ENCODE results near the gene PURA.

DNA sequence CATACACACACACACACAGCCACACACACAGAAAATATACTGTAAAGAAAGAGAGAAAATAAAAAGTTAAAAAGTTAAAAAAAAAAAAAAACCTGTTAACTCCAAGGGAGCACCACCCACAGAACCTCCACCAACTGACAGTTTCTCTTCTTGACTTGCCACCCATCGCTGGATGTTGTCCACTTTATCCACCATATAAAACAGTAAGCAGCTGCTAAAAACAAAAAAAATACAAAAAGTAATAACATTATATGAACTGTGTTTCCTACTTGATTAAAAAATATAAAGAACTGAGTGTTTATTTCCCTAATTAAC lies 1.2 kb downstream of the PURA start:
- TF ChIP-seq EZH2 (IDR thresholded peaks at IDR 0.05; ENCODE audit: borderline replicate concordance, insufficient read depth, low read depth, low read length, poor library complexity, severe bottlenecking) (no peak), CTCF (IDR thresholded peaks at IDR 0.05) (no peak)

Data from B cell (primary cell).